Measurements from ENCODE around the gene HS6ST3.

- TF ChIP-seq CTCF (IDR thresholded peaks at IDR 0.05; ENCODE audit: poor library complexity) (no peak), EZH2phosphoT487 (IDR thresholded peaks at IDR 0.05; ENCODE audit: low read depth, severe bottlenecking, unreplicated experiment) (no peak), EZH2 (IDR thresholded peaks at IDR 0.05; ENCODE audit: borderline replicate concordance) (no peak)
Observed at GRCh38 chr13:96052656-96053002, 37.3 kb upstream of the HS6ST3 start.

Measured in hepatocyte (in vitro differentiated cells).